T follicular helper cell (primary cell): ENCODE data around the gene KCNAB1.
"Not testable (repeated sequence)": the region's sequence is repeated elsewhere in the genome, so short reads cannot be mapped to it uniquely, and the experiment has no call there.

Experiments
- DNase-seq: peaks from one replicate; pipeline ENCODE4 v3.0.0-alpha.2; 2020; ENCODE audit warnings: low read depth

Gene KCNAB1

GRCh38 chr3:156137397-156137796, 17.0 kb downstream of the KCNAB1 start:
- DNase-seq: not testable (repeated sequence)

- no peak for DNase-seq
Observed at GRCh38 chr3:156140001-156140595, 19.7 kb downstream of the KCNAB1 start.

- DNase-seq: no peak
Observed at GRCh38 chr3:156142702-156143101, 22.3 kb downstream of the KCNAB1 start.

GRCh38 chr3:156143136-156143535, 22.8 kb downstream of the KCNAB1 start:
- no peak for DNase-seq

- no peak for DNase-seq
Observed at GRCh38 chr3:156144060-156144459, 23.7 kb downstream of the KCNAB1 start.

- DNase-seq: no peak
Observed at GRCh38 chr3:156145866-156146265, 25.5 kb downstream of the KCNAB1 start.

- no peak for DNase-seq
Observed at GRCh38 chr3:156148345-156148945, 28.1 kb downstream of the KCNAB1 start.

- no peak for DNase-seq
Observed at GRCh38 chr3:156148946-156149381, 28.6 kb downstream of the KCNAB1 start.

GRCh38 chr3:156149876-156150275, 29.5 kb downstream of the KCNAB1 start:
- no peak for DNase-seq

- peak; percentile 5 for DNase-seq
Observed at GRCh38 chr3:156150434-156151066, 30.2 kb downstream of the KCNAB1 start.

- peak; percentile 30 for DNase-seq
Observed at GRCh38 chr3:156151824-156152428, 31.5 kb downstream of the KCNAB1 start.

- DNase-seq: no peak
Observed at GRCh38 chr3:156158656-156159295, 38.4 kb downstream of the KCNAB1 start.

GRCh38 chr3:156160647-156161046, 40.3 kb downstream of the KCNAB1 start:
- no peak for DNase-seq

- no peak for DNase-seq
Observed at GRCh38 chr3:156161172-156161571, 40.8 kb downstream of the KCNAB1 start.

GRCh38 chr3:156163848-156164247, 43.5 kb downstream of the KCNAB1 start:
- DNase-seq: no peak

GRCh38 chr3:156166808-156167207, 46.4 kb downstream of the KCNAB1 start:
- DNase-seq: no peak

- DNase-seq: no peak
Observed at GRCh38 chr3:156170571-156170970, 50.2 kb downstream of the KCNAB1 start.

GRCh38 chr3:156171281-156172267, 51.2 kb downstream of the KCNAB1 start:
- no peak for DNase-seq

- no peak for DNase-seq
Observed at GRCh38 chr3:156172536-156172935, 52.2 kb downstream of the KCNAB1 start.

GRCh38 chr3:156174229-156174847, 54.0 kb downstream of the KCNAB1 start:
- DNase-seq: no peak

GRCh38 chr3:156175570-156175969, 55.2 kb downstream of the KCNAB1 start:
- no peak for DNase-seq
